SW480 (cell line): ENCODE measurements around the gene IER3.
"Not testable (repeated sequence)": the region's sequence is repeated elsewhere in the genome, so short reads cannot be mapped to it uniquely, and the experiment has no call there.

Experiments used
- DNase-seq: peaks from one replicate; pipeline ENCODE4 v3.0.0-alpha.2; 2016; ENCODE audit warnings: low spot score

IER3 gene

DNA sequence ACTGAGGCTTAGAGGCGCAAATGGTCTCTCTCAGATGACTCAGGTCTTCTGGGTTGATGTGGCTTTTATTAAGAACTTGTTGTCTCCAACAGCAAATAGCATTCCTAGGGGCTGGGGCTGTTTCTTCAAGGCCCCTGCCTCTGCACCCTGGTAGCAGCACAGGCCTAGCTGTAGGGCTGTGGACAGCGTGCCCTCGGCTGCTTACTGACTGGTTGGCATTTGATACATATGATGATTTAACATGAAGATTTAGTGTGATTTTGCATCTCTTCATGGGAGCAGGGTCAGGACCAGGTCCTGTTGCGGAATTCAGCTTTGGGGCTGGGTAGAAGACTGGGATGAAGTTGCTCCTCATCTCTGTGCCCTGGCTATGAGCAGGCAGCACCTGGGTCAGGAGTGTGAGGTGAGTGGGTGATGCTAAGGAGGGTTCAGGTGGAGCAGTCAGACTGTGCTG lies 24.3 kb upstream of the IER3 start:
- DNase-seq, result no peak

DNA sequence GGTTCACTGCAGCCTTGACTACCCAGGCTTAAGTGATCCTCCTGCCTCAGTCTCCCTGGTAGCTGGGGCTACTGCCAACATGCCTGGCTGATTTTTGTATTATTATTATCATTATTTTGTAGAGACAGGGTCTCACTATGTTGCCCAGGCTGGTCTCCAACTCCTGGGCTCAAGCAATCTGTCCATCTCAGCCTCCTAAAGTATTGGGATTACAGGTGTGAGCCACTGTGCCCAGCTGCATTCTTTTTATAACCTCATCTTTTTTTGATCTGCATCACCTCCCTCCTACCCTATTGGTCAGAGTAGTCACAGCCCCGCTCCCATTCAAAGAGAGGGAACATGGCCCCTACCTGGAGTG lies 23.6 kb upstream of the IER3 start:
- no peak for DNase-seq

DNA sequence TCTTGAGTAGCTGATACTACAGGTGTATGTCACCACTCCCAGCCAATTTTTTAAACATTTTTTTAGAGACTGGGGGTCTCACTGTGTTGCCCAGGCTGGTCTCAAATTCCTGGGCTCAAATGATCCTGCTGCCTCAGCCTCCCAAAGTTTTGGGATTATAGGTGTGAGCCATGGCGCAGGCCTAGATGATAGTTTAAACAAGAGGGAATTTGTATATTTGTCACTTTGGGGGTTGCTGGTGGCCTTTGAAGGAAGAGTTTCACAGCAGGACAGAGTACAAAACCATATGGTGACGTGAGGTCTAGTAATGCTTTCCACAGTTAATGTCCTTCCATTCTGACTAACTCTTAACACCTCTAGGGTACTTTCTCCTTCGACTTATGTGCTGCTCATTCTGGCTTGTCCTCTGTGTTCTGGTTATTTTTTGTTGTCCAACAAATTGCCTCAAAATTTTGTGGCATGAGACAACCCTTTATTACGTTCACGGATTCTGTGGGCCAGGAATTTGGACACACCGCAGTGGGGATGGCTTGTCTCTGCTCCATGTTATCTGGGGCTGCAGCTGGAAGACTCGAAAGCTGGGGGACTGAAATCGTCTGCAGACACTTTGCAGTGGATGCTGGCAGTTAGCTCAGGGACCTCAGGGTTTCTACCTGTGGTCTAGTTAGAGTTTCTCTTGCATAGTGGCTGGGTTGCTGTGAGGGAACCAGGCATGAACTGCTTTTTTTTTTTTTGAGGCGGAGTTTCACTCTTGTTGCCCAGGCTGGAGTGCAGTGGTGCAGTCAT lies 23.0 kb upstream of the IER3 start:
- DNase-seq, result no peak

DNA sequence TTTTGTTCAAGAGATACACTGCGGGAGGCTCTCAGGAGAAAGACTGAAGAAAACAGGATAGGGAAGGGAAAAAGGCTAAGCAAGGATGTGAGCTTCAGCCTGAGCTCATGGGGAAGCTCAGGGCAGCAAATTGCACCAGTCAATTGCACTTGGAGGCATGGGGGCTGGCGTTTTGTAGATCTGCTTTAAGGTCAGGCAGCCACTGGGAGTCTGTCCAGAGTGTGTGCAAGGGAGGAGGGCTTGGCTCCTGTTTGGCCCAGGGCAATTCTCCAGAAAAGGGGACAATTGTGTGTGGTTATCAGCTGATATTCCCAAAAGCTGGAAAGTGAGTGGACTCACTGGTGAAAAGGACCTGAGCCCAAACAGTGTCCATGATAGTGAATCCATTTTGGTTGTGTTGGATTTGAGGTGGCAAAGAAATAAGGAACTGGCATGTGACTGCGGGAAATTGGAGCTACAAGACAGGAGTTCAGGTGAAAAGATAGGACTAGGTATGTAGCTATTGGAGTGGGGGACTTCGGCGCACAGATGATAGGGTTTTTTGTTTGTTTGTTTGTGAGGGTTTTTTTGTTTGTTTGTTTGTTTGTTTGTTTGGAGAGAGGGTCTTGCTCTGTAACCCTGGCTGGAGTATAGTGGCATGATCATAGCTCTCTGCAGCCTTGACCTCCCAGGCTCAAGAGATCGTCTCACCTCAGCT lies 22.3 kb upstream of the IER3 start:
- DNase-seq, result no peak

DNA sequence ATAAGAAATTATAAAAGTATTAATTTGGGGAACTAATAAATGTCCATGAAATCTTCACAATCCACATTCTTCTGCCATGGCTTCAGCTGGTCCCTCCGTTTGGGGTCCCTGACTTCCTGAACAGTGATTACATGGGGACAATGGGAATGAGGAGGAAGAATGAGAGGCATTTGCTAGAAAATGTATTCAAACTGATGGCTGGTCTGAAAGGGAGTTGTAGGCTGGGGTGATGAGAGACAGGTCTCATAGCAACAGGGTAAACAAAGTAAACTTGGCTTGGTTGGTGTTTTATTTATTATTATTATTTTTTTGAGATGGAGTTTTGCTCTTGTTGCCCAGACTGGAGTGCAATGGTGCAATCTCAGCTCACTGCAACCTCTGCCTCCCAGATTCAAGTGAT lies 21.1 kb upstream of the IER3 start:
- not testable (repeated sequence) for DNase-seq

DNA sequence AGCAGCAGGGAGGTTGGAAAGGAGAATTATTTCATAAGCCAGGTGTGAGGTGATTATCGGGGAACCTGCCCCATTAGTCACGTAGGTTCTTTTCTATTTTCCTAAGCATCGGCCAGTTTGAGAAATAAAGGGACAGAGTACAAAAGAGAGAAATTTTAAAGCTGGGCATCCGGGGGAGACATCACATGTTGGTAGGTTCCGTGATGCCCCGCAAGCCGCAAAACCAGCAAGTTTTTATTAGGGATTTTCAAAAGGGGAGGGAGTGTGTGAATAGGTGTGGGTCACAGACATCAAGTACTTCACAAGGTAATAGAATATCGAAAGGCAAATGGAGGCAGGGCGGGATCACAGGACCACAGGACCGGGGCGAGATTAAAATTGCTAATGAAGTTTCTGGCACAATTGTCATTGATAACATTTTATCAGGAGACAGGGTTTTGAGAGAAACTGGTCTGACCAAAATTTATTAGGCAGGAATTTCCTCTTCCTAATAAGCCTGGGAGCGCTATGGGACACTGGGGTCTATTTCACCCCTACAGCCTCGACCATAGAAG lies 20.2 kb upstream of the IER3 start:
- DNase-seq, result not testable (repeated sequence)

DNA sequence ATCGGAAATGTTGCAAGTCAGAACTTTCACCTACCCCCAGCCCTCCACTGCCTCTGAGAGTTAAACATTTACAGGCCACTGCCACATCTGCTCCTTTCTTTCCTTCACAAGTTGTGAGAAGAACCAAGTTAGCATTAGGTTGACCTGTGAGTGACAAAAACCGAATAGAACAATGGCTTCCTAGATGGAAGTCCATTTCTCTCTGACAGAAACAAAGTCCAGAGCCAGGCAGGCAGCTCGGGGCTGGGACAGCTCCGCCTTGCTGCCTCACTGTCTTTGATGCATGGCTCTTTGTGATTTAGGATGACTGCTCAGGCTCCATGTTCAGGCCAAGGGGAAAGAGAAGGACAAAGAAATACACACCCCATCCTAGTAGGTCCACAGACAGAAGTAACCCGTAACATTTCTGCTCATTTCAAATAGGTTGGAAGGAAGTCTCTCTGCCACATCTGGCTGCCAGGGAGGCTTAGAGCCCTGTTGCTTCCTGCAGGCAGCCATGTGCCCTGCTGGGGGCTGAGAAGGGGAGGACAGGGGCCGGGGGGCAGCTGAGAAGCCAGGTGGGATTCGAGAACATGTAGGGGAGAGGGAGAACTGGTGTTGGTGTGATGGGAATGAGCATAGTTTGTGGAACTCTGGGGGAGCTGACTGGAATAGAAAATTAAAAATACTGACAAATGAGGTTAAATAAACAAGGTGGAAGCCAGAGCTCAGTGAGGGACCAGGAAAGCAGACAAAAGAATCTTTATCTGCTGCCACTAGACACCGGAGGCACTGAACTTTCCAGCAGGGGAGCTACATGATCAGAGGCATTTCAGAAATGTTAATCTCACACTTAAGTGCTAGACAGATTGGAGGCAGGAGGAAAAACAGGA lies 19.5 kb upstream of the IER3 start:
- peak; percentile 96 for DNase-seq

DNA sequence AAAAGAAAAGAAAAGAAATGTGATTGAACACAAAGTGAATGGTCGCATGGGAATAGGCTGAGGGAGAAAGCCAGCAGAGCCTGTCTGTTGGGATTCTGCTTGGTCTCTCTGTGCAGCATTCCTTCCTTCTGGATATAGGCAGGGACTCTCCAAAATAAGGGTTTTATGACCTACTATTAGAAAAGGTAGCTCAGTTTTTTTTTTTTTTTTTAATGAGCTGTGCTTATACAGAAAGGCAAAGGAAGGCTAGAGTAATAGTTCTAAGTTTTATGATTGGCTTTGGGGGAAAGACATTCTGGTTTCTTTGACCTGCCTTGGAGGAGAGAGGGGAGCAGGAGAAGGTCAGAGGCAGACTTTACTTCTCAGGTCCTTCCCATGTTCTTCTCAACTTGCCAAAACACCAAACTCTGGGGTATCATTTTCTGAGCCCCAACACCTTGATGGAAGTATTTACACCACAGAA lies 18.8 kb upstream of the IER3 start:
- DNase-seq, result no peak

DNA sequence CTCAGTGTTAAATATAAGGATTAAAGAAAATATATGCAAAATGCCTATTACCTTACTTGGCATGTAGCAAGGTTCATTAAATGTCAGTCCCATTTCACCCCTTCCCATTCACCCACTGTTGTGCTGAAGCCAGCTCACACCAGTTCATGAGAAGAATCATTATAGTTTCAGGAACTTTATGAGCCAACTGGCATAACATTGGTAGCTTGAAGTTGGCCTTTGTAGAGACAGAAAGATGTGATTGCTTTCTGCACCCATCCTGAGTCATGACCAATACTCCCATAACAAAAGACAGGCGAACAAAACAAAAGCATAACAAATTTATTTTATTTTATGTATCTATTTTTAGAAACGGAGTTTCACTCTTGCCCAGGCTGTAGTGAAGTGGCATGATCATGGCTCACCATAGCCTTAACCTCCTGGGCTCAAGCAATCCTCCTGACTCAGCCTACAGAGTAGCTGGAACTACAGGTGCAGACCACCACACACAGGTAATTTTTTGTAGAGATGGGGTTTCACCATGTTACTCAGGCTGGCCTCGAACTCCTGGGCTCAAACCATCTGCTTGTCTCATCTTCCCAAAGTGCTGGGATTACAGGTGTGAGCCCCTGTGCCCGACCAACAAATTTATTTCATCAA lies 17.6 kb upstream of the IER3 start:
- DNase-seq, result no peak

DNA sequence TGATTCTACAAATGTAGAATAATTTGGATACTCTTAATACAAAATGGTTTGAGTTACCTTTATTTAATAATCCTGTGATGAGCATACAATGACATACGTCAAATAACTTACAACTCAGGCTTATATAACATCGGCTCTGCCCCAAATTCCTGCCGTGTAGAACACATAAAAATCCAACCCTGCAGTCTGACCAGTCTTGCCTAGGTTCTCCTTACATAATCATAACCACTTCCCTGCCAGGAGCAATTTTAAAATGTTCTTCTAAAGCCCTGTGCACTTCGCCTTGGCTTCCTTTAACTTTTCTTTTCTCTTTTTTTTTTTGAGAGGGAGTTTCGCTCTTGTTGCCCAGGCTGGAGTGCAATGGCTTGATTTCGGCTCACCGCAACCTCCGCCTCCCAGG lies 16.2 kb upstream of the IER3 start:
- DNase-seq, result no peak

DNA sequence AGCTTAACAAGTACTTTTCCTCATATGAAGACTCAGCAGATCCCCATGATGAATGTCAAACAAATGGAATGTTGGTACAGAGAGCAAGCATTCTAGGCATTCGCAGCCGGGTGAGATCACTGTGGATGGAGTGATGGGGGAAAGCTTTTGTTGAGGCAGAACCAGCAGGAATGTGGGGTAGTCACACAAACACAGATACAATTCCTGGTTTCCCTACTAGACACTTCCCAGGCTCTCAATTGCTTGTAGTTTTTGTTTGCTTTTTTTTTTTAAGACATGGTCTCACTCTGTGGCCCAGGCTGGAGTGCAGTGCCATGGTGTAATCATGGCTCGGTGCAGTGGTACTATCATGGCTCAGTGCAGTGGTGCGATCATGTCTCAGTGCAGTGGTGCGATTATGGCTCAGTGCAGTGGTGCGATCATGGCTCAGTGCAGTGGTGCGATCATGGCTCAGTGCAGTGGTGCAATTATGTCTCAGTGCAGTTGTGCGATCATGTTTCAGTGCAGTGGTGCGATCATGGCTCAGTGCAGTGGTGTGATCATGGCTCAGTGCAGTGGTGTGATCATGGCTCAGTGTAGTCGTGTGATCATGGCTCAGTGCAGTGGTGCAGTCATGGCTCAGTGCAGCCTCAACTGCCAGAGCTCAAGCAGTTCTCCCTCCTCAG lies 15.4 kb upstream of the IER3 start:
- DNase-seq, result no peak

DNA sequence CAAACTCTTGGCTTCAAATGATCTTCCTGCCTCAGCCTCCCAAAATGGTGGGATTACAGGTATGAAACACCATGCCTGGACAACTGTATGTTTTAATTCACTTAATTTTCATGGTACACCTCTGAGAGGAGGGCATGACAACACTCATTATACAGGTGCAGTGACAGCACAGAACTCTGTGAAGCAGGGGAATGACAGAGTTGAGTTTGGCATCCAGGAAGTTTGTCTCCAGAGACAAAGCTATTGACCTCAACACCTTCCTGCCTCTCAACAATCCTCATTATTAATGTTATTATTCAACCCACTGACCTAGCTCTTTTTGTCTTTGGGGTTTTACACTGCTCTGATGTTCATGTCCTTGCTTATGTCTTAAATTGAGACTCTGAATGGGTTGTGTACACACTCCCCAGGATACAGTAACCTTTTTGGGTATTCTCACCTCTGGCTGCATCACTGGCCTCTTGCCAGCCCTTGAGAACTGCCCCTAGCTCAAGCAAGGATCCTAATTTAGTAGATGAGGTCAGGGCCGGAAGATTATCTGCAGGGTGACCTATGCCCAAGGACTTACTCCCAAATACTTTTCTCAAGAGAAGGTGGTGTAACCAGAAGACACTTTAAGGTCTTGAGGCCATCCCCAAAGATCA lies 13.0 kb upstream of the IER3 start:
- no peak for DNase-seq

DNA sequence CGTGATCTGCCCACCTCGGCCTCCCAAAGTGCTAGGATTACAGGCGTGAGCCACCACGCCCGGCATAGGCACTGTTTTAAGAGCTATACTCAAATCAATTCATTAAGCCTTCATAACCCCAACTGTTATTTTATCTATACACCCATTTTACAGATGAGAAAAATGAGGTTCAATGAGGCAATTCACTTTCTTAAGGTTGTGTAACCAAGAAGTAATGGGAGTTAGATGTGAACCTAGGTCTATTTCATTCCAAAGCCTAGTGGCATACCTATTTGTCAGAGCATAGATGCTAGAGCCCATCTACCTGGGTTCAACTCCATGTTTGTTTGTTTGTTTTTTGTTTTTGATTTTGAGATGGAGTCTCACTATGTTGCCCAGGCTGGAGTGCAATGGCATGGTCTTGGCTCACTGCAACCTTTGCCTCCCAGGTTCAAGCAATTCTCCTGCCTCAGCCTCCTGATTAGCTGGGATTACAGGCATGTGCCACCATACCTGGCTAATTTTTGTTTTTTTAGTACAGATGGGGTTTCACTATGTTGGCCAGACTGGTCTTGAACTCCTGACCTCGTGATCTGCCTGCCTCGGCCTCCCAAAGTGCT lies 12.2 kb upstream of the IER3 start:
- not testable (repeated sequence) for DNase-seq

DNA sequence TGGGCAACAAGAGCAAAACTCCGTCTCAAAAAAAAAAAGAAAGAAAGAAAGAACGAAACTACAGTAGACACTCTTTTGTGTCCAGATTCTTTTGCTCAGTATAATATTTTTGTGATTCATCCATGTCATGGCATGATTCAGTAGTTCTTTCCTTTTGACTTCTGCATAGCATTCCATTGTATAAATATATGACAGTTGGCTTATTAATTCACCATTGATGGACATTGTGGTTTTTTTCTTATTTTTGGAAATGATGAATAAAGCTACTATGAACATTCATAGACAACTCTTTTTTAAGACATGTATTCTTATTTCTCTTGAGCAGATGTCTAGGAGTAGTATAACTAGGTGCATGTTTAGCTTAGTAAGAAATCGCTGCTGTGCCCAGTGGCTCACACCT lies 10.3 kb upstream of the IER3 start:
- no peak for DNase-seq

DNA sequence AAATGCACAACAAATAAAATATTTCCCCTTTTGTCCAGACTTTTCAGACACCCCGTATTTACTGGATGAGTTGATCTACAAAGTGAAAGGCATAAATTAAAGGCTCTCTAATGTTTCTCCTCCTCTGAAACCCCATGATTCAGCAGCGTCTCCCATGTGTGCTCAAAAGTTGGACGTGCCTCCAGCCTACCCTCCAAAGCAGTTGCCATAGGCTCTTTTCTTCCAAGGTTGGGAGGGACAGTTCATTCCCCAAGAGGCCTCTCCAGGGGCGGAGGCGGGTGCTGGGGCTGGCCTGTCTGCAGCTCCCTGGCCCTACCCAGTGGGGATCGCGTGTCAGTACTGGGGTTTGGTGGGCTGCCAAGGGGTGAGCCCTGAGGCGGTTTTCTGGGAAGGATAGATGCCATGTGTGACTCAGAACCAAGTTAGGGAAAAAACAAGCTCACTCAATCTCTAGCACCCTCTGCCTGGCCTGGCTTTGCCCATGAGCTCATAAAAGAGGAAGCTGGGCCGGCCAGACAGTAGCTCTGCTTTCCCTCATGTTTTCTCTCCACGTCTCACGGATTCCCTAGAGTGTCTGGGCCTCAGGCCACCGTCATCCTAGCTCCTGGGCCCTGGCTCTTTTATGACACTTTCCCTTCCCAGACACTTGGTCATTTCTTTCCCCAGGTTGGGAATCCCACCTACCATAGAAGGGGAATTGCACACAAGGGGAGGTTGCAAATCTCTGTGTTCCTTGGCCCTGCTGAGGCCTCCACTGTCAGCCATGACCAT lies 8.0 kb upstream of the IER3 start:
- peak; percentile 96 for DNase-seq

DNA sequence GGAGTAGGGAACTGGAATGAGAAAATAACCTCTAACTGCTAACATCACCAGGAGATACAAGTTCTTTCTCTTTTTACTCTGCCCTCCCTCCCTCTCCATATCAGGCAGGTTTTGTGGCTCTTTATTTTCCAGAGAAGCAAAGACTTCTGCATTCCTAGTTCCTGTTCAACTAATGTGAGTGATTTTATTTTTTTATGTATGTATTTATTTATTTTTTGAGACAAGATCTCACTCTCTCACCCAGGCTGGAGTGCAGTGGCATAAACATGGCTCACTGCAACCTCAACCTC lies 6.0 kb upstream of the IER3 start:
- DNase-seq, result no peak

DNA sequence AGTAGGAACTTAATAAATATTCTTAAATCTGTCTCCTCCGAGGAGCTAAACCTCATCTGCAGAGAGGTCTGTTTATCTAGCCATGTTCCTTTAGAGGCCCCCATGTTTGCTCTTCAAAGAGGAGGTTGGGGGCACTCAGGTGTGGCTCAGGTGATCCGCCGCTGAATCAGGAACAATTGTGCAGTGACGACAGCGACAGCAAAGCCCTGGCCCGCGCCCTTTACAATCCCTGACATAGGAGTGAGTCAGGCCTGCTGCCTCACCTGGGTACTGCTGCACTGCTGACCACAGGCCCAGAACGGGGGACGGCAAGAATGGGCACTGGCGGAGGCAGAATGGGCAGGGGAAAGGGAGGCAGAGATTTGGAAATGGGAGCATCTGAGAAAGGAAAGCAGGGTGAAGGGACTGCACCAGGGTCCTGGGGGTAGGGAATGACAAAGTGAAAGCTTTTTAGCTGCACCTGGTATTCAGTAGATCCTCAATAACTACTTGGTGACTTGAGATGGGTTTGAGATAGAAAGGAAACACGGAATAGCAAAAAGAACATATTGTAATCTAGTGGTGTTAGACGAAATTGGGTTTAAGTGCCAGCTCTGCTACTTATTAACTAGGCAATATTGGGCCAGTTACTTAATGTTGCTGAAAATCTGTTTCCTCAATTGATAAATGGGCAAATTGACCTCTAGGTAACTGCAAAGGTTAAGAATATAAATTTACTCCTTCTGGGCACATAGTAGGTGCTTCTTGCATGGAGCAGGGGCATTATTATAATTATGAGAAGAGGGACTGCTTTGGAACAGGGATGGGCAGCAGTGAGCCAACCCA lies 5.4 kb upstream of the IER3 start:
- peak; percentile 96 for DNase-seq

DNA sequence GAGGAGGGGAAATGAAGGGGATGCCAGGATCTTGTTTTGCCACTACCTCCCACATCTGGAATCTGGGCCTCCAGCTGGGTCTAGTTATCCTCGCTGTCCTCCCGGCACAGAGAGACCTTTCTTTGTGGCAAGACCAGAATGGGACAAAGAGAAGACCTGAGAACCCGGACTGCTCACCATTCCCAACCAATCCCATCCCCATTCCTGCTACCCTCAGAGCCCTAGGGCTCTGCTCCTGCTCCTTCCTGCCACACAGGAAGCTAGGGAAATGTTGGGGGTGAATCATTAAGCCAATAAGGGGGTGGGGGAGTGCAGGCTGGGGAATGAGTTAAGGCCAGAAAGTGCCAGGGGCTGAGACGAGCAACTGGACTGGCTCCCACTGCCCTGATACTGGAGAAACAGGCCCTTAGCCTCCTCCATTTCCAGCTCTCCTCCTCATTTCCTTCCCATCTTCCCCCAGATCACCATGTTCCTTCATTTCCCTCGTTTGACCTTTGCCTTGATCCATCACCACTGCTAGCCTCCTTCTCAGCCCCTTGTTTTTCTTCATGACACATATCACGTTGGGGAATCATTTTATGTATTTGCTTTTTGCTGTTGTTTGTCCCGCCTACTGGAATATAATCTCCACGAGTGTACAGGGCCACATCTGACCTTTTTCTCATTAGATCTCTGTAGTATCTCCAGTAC lies 4.6 kb upstream of the IER3 start:
- peak; percentile 92 for DNase-seq
